ENCODE results near the gene FTH1.

GRCh38 chr11:62015615-62016014, 48.2 kb upstream of the FTH1 start:
- TF ChIP-seq CTCF (IDR thresholded peaks at IDR 0.05) (no peak), POLR2A (IDR thresholded peaks at IDR 0.05) (no peak)

All from Peyer's patch (tissue), 4 donors.